NCI-H2029 (cell line): Measurements from ENCODE around the gene UPB1.

Experiments used
- DNase-seq: peaks from one replicate; lab custom pipeline; 2025; lab: John Stamatoyannopoulos, UW

UPB1 gene

DNA sequence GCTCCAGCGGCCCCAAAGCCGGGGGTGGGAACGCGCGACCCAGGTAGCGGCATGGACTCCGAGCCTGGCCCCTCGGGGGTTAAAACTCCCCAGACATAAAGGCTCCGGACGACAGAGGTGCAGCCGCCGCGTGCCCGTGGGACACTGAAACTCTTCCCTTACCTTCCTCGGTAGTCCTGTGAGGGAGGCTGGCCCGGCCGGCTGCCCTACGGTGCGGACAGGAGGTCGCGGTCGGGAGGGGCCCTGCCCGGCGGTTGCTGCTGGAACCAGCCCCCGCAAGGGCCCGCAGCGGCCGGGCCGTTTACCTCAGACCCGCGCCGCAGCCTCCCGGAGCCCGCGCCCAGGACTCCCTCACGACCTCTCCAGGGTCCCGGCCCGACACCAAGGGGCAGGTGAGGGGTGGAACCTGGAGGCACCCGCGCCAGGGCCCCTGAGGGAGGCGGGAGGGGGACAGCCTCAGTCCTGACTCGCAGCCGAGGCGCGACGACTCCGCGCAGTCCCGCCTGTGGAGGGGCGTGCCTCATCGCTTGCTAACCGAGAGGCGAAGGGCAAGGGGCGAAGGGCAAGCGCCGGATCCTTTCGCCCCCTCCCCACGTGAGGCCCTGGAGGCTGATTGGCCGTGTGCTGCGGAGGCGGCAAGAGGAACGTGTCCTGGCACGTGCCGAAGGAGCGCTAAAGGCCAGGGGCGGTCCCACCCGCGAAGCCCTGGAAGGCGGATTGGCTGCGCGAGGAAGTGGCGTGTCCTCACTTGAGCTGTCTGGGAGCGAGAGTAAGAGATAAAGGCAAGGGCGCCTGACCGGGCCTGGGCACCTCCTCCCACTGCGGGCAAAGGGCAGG lies at the start of gene UPB1:
UPB1 (plus strand) TSS at position 805 of the 837 bp plus-strand sequence. CDS start 72 bp downstream, outside the sequence.
- DNase-seq, result no peak

- no peak for DNase-seq
Observed at GRCh38 chr22:24445481-24446259, 49.5 kb upstream of the UPB1 start.

DNA sequence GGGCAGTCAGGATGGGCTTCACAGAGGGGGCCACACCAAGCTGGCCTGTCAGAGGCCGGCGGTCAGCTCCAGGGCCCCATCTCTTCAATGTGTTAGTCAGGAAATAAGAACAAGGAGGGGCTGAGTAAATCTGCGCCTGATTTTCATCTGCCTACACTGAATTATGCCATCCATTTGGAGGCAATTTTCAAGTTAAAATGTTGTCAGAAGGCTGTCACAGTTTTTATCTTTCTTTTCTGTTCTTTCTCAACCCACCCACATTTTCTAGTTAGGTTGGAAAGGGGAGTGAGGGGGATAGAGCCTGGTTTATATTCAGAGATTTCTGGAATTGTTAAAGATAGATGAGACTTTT lies 48.9 kb upstream of the UPB1 start:
- no peak for DNase-seq

DNA sequence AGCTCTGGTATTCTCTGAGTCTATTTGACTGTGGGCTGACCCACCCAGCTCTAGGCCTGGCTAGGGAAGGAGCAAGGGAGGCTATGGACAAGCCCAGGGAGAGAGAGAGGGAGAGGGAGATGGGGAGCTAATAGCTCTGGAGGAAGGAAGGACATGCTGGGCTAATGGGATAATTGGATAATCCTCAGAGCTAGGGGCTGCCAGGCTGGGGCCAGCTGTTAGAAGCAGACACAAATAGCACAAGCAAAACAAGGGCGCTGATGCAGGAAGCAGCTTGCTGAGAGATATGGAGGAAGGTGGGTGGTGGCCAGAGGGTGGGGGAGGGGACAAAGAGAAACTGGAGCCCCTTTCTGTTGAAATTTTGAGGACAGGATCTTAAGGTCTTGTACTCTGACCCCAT lies 44.5 kb upstream of the UPB1 start:
- DNase-seq, result no peak

- DNase-seq, result no peak
Observed at GRCh38 chr22:24451162-24451561, 44.0 kb upstream of the UPB1 start.

DNA sequence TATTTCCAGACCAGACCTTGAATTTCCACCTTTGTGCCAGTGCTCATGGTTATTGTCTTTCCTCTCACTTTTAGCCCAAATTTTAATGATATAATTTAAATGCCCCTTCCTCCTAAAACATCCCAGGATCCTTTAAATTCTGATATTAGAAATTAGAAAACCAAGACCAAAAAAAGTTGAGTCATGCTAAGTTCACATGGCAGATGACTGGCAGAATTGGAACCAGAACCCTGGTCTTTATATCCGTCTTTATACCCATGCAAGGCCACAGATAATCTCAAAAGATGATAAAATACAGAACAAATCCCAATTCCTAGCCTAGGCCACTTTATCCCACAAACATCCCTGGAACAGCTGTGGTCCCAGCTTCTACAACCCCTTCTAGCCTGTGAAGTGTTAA lies 41.3 kb upstream of the UPB1 start:
- DNase-seq, result no peak

DNA sequence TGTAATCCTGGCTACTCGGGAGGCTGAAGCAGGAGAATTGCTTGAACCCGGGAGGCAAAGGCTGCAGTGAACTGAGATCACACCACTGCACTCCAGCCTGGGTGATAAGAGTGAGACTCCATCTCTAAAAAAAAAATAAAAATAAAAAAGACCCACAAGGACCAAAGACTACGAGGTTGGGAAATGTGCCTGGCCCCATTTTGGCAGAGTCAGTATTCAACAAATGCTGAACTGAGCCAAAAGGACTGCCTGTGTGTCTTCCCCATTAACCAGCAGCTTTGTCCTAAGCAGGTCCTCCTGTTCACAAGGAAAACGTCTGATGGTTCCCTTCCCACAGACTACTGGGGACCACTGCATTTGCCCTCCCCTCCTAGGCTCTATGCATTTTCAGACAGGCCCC lies 40.1 kb upstream of the UPB1 start:
- no peak for DNase-seq

DNA sequence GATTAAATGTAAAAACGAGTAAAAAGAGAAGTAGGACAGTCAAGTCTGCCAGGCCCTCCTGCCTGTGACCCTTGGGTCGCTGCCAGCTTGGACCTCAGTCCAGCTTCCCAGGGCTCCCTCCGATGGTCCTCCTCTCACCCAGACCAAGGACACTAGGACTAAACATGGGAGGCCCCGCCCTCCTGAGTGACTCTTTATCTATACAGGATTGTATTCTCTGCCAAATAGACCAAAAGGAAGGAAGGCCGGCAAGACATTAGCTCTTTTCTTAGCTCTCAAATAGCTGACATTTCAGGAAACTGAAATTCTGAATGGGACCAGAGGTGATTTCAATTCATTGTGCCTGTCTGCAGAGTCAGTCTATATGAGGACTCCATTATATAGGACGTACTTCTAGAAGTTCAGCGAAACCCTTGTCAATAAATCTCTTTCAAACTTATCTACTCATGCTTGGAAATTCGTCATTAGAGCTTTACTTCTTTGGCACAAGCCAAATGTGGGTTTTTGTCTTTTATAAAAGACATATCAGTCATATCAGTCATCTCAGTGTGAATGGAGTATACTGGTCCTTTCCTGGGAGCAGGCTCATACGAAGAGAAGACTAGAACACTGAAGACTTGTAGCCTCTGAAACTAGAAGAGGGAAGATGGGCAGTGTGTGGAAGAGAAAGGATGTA lies 39.2 kb upstream of the UPB1 start:
- DNase-seq, result no peak

DNA sequence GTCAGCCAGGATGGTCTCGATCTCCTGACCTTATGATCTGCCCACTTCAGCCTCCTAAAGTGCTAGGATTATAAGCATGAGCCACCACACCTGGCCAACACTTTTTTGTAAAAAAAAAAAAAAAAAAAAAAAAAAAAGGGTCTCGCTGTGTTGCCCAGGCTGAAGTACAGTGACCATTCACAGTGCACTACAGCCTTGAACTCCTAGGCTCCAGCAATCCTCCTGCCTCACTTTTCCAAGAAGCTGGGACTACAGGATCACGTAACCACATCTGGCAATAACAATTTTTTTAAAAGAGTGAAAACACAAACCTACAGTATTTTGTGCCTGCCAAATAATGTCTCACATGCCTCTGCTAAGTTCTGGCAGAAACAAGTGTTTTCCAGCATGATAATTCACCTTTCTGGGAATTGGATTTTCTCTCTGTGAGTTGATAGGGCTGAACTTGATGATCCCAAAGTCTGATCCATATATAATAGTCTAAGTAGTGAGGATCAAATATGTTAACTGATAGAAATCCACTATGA lies 37.2 kb upstream of the UPB1 start:
- no peak for DNase-seq

GRCh38 chr22:24459911-24460310 lies 35.2 kb upstream of the UPB1 start:
- DNase-seq, result no peak

- no peak for DNase-seq
Observed at GRCh38 chr22:24460418-24461089, 34.6 kb upstream of the UPB1 start.

DNA sequence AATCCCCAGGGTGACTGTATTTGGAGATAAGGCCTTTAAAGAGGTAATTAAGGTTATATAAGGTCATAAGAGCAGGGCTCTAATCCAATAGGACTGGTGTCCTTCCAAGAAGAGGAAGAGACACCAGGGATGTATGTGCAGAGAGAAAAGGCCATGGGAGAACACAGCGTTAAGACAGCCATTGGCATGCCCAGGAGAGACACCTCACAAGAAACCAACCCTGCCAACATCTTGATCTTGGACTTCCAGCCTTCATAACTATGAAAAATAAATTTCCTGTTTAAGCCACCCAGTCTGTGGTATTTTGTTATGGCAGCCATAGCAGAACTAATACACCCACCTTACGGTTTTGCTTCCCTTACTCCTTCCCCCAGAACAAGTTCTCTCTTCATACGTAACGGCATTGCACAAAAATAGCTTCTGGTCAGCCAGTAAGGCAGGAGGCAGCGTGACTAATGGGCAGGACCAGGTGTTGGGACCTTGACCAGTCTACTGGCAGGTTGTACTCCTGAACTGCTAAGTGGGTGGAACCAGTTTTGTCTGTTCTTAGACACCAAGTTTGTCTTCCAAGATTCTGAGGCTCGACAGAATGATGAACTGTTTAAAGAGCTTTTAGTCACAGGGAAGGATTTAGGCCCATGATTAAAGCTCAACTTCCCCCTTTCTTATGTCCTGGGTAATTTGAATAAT lies 31.9 kb upstream of the UPB1 start:
- no peak for DNase-seq

DNA sequence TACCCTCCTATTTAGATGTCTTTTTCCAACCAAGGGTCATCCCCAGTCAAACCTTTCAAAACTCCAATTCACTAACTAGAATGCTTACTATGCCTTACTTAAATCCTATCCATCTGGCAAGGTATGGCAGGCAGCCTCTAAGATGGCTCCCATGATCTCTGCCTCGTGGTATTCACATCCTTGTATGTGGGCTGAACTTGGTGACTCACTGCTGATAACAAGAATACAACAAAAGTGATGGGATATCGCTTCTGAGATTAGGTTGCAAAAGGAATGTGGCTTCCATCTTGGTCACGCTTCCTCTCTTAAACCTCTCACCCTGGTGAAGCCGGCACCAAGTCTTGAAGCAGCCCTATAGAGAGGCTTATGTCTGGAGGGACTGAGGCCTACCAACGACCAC lies 29.6 kb upstream of the UPB1 start:
- DNase-seq, result no peak

- no peak for DNase-seq
Observed at GRCh38 chr22:24465975-24466374, 29.2 kb upstream of the UPB1 start.

DNA sequence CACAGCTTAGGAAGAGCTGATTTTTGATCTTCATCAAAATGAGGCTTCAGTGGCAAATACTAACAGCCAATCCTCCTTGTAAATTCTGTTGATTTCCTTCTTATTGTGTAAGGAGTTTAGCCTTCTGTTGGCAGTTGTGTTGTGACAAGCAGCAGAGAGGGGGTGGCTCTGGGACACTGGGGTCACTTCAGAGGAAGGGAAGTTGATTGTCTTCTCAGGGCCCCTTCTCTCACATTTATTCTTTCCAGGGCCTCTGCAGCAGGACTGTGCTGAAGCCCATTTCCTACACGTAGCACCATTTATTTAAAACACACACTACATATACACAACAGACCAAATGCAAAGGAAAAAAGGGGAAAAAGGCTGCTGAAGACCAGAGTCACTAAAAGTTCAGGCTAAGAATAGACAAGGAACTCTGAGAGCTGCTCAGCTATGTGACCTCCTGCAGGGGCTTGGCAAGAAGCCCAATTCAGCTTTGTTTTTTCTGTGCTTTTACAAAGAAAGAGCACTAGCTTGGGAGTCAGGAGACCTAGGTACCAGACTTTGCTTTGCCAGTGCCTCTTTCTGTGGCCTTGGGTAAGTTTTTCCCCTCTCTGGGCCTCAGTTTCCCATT lies 28.3 kb upstream of the UPB1 start:
- no peak for DNase-seq

- no peak for DNase-seq
Observed at GRCh38 chr22:24467340-24467739, 27.8 kb upstream of the UPB1 start.

DNA sequence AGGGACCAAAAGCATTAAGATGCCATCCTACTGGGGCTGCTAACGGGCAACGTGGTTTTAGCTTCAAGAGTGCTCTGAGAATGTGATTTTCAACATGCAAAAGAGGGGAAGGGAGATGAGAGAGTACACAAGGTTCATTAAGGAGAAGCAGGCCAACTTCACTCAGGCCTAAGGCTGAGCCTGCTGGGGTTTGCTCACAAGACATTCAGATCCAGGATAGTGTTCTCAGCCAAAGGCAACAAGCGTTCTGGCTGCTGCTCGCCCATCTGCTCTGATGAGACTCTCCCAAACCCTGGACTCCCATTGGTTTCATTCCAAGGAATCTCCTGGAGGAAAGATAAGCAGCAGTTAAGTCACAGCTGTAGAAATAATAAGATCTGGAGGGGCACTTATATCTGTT lies 23.6 kb upstream of the UPB1 start:
- no peak for DNase-seq

DNA sequence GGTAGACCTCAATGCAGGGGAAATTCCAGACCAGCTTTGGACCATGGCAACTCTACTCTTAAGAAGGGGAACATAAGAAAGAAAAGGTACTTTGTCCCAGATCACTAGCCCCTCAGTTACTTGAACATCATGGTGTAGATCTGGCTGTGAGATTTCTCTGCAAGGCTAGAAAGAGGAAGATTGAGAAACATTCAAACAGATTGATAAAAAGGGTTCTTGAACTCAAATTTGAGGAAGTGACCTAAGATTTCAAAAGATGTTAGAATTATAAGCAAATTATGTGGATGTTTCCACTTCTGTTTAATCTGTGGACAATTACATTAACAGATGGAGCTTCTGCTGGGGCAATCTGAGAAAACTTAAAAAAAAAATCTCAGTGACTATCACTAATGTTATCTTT lies 21.8 kb upstream of the UPB1 start:
- no peak for DNase-seq

DNA sequence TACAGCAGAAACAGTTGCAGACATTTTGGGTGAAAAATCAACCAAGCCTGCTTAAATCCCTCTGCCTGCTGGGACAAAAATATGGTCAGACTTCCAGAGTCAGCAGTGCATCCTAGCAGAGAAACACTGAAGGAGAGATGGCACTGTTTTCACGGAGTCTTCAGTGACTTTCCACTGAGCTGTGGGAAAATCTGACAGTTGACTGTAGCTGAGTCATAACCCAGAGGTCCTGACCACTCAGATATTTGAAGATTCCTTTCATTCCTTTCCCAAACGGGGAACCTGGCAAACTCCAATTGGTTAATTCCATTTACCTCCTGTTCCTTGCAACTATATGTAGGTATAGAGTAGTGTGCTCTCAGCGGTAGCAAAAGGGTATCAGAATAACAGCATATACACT lies 20.9 kb upstream of the UPB1 start:
- no peak for DNase-seq

- no peak for DNase-seq
Observed at GRCh38 chr22:24474649-24475255, 20.4 kb upstream of the UPB1 start.

DNA sequence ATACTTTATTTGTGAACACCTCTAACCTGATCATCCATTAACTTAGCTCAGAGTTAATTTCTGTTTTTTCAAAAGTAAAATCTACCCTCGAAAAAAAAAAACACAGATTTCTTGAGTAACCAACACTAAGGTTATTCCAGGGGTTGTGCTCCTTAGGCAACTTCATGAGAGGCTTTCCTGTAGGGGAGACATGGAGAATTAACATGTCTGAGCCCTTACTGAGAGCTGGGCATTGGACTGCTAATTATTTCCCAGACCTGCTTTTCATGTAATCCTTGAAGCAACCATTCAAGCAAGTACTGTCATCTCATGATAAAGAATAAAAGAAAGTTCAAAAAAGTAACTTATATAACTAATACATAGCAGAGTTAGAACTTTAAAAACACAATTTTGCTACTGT lies 13.5 kb upstream of the UPB1 start:
- DNase-seq, result no peak
